ENCODE measurements around the gene CPE.
"Not testable (repeated sequence)": the region's sequence is repeated elsewhere in the genome, so short reads cannot be mapped to it uniquely, and the experiment has no call there.

The CPE gene

DNA sequence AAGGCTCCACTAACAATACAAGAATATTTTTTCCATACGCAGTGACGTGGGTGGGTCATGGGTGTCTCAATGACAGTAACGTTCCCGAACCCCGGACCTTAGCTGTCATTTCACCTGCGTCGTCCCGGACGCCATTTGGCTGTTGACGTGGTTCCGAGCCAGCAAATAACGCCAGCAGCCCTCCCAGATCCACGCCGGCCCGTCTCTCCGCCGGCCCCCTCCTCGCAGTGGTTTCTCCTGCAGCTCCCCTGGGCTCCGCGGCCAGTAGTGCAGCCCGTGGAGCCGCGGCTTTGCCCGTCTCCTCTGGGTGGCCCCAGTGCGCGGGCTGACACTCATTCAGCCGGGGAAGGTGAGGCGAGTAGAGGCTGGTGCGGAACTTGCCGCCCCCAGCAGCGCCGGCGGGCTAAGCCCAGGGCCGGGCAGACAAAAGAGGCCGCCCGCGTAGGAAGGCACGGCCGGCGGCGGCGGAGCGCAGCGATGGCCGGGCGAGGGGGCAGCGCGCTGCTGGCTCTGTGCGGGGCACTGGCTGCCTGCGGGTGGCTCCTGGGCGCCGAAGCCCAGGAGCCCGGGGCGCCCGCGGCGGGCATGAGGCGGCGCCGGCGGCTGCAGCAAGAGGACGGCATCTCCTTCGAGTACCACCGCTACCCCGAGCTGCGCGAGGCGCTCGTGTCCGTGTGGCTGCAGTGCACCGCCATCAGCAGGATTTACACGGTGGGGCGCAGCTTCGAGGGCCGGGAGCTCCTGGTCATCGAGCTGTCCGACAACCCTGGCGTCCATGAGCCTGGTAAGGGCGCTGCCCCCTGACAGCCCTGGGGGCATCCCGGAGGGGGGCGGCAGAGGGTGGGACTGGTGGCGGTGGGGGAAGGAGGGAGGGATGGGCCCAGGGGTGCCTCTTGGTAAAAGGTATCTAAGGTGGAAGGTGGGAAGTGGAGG, at the start of gene CPE:
Gene CPE (plus strand): TSS at position 264 of the 933 bp plus-strand sequence. CDS start 214 bp downstream, at position 478.
- no peak for FAIRE-seq

DNA sequence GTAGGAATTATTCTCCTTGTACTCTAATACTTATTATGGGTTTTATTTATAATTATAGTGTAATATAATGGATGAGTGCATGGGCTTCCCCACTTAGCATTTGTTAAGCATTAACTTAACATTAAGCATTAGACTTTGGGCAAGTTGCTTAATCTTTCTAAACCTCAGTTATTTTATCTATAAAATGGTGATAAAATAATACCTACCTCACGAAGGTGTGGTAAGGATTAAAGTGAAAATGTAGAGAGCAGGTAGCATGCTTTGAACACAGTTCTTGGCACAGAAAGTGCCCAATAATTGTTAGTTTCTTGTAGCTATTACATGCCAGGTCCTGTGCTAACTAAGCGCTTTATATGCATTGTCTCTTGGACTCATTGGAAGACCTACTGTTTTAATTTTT, 48.7 kb upstream of the CPE start:
- no peak for FAIRE-seq

DNA sequence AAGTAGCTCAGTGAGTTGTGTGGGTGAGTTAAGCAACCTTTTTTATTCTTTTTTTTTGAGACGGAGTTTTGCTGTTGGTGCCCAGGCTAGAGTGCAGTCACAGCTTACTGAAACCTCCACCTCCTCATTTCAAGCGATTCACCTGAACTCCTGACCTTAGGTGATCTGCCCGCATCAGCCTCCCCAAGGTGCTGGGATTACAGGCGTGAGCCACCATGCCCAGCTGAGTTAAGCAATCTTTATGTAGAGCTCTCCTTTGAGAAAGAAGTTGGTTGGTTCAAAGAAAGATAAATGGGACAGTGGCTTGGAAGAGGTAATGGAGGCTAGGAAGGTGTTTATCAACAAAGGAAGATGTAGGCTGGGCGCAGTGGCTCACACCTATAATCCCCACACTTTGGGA, 48.1 kb upstream of the CPE start:
- FAIRE-seq, result no peak

DNA sequence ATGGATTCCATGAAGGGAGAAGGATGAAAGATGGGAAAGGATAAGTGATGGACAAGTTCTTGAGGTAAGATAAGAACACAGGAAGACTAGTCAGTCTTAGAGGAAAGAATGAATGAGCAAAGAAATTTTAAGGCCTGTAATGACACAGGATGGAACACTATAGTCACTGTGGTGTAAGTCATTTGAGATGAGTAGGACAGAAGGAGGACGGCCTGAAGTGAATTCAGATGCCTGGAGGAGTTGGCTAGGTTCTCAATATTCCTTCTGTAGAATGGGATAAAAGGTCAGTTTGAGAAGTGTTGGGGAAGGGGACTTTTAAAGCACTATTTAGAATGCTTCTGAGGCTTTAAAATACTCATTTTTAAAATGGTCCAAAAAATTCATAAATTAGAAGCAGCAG, 47.4 kb upstream of the CPE start:
- no peak for FAIRE-seq

DNA sequence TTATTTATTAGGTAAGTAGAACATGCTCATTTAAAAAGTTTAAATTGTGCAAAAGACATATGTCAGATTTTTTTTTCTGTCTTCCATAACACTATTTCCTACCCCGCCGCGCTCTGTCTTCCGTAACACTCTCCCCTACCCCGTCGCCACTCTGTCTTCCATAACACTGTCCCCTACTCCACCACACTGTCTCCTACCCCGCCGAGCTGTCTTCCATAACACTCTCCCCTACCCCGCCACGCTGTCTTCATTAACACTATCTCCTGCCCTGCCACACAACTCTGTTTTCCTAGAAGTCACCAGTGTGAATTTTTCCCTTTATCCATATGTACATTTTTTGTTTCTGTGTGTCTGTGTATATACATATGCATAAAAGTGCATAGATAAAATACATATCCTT, 47.0 kb upstream of the CPE start:
- FAIRE-seq, result no peak

DNA sequence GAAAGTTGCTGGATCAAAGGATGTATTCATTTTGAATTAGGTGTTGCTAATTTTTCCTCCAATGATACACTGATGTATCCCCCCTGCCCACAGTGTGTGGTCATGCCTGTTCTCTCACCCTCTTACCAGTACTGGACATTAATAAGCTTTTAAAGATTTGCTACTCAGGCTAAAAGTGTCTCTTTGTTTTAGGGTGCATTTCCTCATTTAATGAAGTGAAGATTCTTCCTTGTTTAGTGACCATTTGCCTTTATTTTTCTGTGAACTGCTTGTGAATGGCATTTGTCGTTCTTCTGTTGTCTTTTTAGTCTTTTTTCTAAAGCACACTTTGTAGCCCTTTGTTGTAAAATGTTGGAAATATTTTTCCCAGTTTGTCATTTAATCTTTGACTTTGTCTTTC, 46.3 kb upstream of the CPE start:
- no peak for FAIRE-seq

DNA sequence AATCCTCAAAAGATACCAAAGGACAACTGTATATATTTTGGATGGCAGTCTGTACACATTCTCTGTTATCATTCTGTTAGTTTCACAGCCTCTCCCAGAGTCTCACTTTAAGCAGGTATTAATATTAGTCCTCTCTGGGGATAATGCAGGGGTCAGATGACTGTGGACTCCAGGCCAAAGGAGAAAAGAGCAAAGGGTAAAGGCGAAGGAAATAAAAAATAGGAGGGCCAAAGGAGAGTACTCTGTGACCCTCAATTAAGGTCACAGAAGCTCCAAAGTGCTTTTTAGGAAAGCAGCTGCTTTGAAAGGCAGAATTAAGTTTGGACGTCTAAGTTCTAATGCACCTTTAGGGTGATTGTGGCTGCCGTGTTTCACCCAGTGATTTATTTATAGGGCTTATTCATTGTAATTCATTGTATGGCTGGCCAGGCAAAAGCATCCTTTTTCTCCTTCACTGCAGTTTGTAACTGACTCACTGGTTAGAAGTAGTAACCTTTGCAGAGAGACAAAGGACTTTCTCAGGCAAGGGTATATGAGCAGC, 43.6 kb upstream of the CPE start:
- no peak for FAIRE-seq

DNA sequence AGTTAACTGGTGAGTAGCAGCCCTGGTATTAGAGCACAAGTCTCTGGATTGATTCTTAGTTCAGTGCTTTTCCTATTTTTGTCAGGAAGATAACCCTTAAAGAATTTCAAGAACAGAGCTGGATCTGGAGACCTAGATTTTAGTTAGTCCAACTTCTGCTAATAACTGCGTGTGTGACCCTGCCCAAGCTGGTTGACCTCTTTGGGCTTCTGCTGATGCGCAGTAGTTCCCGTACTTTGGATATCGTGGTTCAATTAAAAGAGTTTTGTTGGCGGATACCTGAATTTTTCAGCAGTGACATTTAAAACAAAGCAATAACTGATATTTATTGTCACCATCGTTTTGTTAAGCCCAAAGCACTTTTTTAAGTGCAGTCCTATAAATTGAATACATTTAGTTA, 42.1 kb upstream of the CPE start:
- no peak for FAIRE-seq

DNA sequence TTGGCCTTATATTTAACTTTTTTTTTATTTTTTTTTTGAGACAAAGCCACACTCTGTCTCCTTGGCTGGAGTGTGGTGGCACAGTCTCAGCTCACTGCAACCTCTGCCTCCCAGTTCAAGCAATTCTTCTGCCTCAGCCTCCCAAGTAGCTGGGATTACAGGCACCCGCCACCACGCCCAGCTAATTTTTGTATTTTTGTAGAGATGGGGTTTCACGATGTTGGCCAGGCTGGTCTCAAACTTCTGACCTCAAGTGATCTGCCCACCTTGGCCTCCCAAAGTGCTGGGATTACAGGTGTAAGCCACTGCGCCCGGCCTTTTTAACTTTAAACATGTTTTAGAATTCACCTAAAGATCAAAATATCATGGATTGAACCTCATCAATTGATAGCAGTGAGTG, 36.5 kb upstream of the CPE start:
- not testable (repeated sequence) for FAIRE-seq

DNA sequence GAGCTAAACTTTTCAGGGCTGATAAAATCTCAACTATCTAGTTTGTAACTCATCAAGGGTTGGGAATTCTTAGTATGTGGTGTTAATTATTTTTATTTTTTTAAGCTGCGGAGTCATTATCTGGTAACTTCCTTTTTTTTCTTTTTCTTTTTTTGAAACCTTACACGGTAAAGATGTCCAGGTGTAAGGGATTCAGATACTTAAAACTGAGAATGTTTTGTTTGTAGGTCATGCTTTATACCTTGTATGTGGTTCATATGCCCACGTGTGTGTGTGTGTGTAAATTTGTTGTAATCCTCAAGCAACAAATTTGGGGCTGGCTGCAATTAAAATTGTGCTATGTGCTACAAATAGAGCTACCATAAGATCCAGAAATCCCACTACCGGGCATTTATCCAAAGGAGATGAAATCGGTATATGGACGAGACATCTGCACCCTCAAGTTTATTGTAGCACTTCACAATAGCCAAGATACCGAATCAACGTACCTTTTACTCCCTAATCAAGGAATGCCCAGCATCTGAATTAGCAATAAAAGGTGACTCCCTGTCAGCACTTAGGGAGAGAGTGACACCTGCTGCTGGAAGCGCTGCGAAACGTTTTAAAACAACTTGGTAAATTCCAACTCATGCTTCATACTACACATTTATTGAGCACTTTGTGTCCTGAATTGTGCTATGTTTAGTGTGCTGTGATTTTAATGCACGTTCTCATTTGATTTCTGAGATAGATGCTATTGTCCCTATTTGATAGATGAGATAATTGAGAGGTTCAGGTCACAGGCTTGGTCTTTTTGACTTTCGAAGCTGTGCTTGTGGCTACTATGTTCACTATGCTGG, 35.2 kb upstream of the CPE start:
- FAIRE-seq, result no peak

DNA sequence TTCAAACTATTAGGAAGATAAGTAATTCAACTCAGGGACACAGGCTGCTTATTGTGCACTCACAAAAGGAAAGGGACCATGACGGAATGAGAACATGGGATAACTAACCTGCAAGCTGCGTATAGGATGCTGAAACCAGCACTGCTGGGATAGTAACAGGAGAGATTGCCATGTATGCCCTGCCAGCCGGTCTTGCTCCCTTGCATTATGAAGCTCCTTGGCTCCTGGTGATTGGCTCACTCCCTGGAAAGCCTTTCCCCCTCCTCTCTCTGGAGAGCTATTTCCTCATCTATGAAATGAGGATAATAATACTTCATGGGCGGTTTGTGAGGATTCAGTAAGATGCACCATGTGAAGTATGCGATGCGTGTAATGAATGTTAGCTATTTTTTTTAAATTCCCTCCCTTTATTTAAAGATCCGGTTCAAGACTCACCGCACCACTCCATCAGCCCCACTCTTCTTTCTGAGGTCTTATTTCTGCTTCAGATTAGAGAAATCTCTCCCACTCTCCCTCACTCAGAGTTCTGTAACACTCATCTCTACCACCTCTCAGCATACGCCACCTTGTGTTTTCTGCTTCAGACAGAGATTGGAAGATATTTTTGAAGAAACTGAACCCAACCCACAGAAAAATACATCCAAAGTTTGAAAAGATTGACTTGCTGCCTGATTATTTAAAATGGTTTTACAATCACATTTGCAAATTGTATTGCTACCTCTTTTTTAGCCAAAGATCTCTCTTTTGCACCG, 33.0 kb upstream of the CPE start:
- no peak for FAIRE-seq

DNA sequence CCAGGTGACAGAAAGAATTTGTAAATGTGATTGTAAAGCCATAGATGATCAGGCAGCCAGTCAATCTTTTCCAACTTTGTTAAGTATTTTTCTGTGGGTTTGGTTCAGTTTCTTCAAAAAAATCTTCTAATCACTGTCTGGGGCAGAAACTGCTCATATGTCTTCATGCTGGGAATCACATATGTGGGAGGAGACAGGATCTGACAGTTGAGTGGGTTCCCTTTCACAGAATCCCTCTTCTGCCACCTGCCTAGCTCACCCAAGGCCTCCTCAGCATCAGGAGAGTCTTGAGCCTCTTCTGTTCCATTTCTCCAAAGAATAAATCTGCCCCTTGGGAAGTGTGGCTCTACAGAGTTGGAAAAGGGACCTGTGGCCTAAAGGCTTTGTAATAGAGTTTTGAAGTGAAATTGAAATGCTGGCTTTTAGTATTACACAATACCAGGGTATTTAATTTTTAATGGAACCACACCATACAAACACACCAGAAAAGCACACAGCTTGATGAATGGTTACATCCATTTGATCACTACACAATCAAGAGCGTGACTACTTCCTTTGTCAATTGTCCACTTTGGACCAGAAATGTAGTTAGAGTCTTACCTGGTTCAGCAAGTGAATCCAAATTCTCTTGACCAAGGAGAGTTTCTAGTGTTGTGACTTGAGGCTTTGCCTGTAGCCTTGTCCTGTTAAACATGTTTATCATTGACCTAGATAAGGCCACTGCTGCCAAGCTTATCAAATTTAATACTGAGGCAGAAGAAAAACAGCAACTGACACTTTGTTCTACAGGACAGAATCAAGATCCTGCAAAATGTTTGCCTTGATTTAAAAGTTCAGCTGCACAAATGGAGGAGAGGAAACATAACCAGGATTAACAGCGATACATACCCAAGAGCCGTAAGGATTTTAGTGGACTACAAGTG, 30.9 kb upstream of the CPE start:
- no peak for FAIRE-seq

DNA sequence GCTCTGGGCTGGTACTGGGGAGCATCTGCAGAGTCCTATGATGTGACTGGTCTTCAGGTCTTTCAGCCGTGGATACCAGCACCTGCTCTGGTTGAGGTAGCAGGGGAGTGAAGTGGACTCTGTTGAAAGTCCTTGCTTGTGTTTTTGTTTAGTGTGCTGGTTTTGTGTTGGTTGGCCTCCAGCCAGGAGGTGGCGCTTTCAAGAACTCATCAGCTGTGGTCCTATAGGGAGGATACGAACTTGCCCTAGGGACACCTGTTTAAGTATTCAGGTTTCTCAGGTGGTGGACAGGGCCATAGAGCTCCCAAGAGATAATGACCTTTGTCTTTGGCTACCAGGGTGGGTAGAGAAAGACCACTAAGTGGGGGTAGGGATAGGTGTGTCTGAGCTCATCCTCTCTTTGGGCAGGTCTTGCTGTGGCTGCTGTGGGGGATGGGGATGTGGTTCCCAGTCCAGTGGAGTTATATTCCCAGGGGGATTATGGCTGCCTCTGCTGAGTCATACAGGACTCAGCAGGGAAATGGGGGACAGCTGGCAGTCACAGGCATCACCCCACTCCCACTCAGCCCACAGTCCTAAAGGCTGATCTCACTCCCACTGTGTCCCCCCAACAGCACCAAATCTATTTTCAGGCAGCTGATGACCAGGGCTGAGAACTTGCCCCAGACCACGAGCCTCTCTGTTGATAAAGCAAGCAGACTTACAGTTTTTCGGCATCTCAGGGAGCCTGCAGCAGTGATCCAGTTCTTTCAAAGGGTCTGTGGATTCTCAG, 27.3 kb upstream of the CPE start:
- FAIRE-seq, result no peak

DNA sequence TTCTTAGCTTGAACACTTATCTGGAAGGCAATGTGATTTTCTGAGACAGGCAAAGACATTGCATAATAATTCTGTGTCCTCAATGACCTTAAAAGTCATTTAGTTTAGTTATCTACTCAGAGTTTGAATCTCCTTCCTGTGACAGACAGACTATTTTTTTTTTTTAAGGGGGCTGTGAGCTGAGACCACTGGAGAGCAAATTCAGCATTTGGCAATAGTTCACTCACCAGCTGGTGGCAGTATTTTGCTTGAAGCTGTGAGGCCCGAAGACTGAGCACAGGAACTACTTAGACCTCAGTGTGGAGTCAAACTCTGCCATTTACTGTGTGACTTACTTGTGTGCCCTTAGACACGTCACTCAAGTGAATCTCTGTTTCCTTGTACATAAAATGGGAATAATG, 22.9 kb upstream of the CPE start:
- FAIRE-seq, result no peak

DNA sequence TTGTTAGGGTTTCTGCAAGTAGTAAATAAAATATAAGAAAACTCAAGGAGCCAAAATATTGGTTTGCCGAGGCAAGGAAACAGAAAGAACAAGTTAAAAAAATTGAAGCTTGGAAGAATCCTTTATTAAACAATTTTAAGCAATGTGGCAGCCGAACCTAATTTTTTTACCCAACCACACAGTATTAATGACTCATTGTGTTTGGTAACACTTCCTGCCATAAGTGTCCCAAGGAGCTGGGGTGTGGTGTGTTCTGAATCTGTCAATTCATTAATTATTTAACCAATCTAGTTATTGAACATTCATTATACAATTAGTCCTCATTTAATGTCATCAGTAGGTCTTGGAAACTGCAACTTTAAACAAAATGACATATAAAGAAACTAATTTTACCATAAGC, 19.3 kb upstream of the CPE start:
- no peak for FAIRE-seq

DNA sequence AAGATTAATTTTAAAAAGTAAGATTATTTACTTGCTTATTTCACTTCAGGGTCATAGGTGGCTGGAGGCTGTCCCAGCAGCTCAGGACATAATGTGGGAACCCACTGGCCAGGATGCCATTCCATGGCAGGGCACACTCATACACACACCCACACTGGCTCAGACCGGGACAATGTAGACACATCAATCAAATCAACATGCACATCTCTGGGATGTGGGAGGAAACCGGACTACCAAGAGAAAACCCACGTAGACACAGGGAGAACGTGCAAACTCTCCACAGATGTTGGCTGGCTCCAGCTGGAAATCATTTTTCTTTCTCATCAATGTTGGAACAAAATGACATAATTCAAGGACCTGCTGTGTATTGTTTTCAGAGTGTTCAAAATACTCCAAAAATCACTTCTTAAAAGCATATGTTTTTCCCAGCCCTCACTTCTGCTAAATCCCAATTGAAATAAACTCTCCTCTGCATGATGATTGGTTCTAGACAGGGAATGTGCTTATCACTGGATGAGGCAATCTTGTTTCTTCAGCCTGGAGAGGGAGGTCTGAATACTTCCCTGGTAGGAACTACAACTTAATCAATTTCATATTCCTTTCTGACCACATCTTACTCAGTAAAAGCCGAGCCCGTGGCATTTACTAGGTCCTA, 18.6 kb upstream of the CPE start:
- FAIRE-seq, result no peak

DNA sequence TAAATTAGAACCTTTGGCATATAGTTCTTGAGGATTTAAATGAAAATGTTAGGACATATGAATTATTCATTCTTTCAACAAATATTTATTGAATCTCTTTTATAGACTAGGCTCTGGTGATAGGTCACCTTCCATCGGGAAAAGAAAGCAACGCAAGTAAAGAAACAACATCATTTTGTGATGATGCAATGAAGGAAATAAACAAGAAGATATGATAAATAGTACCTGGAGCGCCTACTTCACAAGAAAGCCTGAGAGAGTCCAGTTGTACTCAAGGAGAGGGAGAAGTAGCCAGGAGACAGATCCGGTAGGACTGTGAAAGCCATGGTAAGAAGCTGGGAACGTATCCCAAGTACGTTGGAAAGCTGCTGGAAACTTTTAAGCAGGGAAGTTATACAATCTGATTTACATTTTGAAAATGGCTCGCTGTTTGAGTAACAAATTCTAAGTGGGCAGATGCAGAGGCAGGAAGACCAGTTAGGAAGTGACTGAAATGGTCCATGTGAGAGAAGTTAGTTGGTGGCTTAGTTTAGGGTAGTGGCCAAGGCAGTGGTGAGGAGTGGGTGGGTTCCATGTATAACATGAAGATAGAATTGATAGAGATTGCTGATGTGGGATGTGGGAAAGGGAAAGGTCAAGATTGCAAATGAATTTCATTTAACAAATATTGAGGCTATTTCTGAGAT, 17.7 kb upstream of the CPE start:
- no peak for FAIRE-seq

DNA sequence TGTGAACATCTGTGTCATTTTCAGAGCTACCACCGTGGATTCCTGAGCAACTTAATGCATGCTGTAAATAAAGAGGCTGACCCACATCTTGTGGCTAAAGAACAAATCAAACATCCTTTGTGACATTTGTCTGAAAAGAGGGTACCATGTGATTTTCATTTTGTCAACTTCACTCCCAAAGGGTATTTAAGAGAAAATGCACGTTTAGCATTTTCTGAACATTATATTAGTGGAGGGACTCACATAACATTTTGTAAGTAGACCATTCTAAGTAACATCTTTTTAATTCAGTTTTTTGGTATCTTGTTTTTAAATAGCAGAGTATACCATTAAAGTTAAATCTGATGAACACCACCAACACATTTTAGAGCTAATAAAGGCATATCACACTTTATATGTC, 17.0 kb upstream of the CPE start:
- FAIRE-seq, result no peak

DNA sequence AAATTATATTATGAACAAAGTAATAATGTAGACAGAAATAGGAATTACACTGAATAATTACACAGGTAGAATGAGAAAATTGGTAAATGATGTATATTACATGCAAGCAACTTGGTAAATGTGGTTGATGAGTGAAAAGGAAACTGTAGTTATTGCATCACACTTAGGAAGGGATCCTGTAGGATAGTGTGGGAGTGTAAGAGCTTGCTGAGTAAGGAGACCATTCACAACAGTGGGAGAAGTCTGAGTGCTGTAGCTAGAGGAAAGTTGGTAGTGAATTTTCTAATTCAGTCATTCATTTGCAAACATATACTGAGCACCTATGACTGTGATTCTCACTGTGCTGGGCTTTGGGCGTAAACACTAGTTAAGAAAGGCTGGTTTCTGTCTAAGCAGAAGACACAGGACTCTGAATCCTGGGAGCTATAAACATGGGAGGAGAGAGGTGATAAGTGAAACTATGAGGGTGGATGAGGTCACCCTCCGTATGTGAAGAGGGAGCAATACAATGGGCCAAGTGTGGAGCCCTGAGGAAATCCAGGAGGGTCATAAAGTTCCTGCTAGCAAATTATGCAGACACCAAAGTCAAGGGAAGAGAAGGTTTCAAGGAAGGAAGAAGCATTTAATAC, 14.2 kb upstream of the CPE start:
- FAIRE-seq, result no peak
